ENCODE results near the gene GPRC5C.

GRCh38 chr17:74459622-74460021 is 27.7 kb downstream of the GPRC5C start:
- TF ChIP-seq POLR2A (IDR thresholded peaks at IDR 0.05) (no peak), CTCF (IDR thresholded peaks at IDR 0.05) (no peak), EP300 (IDR thresholded peaks at IDR 0.05) (no peak)
